Caco-2 (cell line): Measurements from ENCODE around the gene PBX4. TPM values are rescaled to one million over a fixed set of nuclear protein-coding genes. Genes with fewer than 3 reads are reported as not detected.

Experiments
- BruUV-seq: library from RNA; stranded (reverse); fragments of 400-500 nt; replicated peaks from 2 replicates; lab custom pipeline; 2021; lab: Mats Ljungman, UMichigan
- CTCF ChIA-PET: fragments of 300-600 bp; sonication (Branson Sonifier 250); formaldehyde crosslinking; loops from one replicate; lab custom pipeline; 2022; ENCODE audit warnings: antibody characterized with exemption; lab: Charles Lee
- POLR2A ChIA-PET: fragments of 300-600 bp; sonication (Branson Sonifier 250); formaldehyde crosslinking; loops from one replicate; lab custom pipeline; 2022; ENCODE audit warnings: antibody characterized with exemption; lab: Charles Lee
- DNase-seq, 2 experiments: peaks; one replicate each; pipeline versions ENCODE4 v3.0.0 to v3.0.0-alpha.2; 2020 to 2022
- H3K27me3 ChIP-seq: replicated peaks from 2 replicates; pipeline ENCODE4 v1.6.0; 2011; ENCODE audit warnings: low read length; ENCODE audit not compliant: control insufficient read depth, insufficient read depth
- H3K36me3 ChIP-seq: 2 replicates; pipeline ENCODE4 v1.5.1; 2011; ENCODE audit warnings: low read length; ENCODE audit not compliant: control insufficient read depth, insufficient read depth
- H3K4me1 ChIP-seq: fragments of 250-450 bp; sonication (Bioruptor Pico); 2 replicates; pipeline ENCODE4 v1.5.1; 2020; ENCODE audit warnings: mild to moderate bottlenecking
- H3K4me3 ChIP-seq: 2 replicates; pipeline ENCODE4 v1.5.1; 2011; ENCODE audit warnings: low read depth, mild to moderate bottlenecking, control low read depth, low read length
- H3K9me3 ChIP-seq: fragments of 250-450 bp; sonication (Bioruptor Pico); 2 replicates; pipeline ENCODE4 v1.5.1; 2020; ENCODE audit warnings: mild to moderate bottlenecking, moderate library complexity
- H3K27ac Mint-ChIP-seq: one replicate; pipeline ENCODE4 v1.8.0; 2022; ENCODE audit warnings: mixed read lengths; ENCODE audit not compliant: unreplicated experiment
- H3K27me3 Mint-ChIP-seq: one replicate; pipeline ENCODE4 v1.8.0; 2022; ENCODE audit warnings: mixed read lengths; ENCODE audit not compliant: insufficient read depth, unreplicated experiment
- H3K36me3 Mint-ChIP-seq: one replicate; pipeline ENCODE4 v1.8.0; 2022; ENCODE audit warnings: mild to moderate bottlenecking, mixed read lengths; ENCODE audit not compliant: insufficient read depth, unreplicated experiment
- H3K4me1 Mint-ChIP-seq: one replicate; pipeline ENCODE4 v1.8.0; 2022; ENCODE audit warnings: low read depth, mixed read lengths; ENCODE audit not compliant: unreplicated experiment
- H3K4me3 Mint-ChIP-seq: one replicate; pipeline ENCODE4 v1.8.0; 2022; ENCODE audit warnings: mild to moderate bottlenecking, moderate library complexity, mixed read lengths; ENCODE audit not compliant: unreplicated experiment
- H3K9me3 Mint-ChIP-seq: one replicate; pipeline ENCODE4 v1.8.0; 2022; ENCODE audit warnings: mixed read lengths; ENCODE audit not compliant: unreplicated experiment
- intact Hi-C: fragments of 100-400 bp; cut with micrococcal nuclease; formaldehyde crosslinking; loops from one replicate; pipeline ENCODE4 v1.10.0; 2022; ENCODE audit not compliant: unreplicated experiment
- total RNA-seq: library from RNA; stranded (reverse); gene quantifications from 2 replicates; pipeline ENCODE4 v1.2.3, GENCODE V29; 2022
- TF ChIP-seq, protein P1 (sequence below), 2 experiments: fragments of 200-600 bp in 1 of 2; IDR thresholded peaks; 1 replicate in 1 of 2; 2 replicates in 1 of 2; pipeline versions ENCODE4 v1.5.1 to v1.8.0; 2011 to 2022; ENCODE audit warnings: antibody characterized with exemption in 1 of 2, control low read depth in 1 of 2, inconsistent platforms in 1 of 2, low read depth in 1 of 2, low read length in 1 of 2, mild to moderate bottlenecking in 1 of 2, moderate library complexity in 1 of 2; ENCODE audit not compliant: insufficient read depth in 1 of 2, severe bottlenecking in 1 of 2, unreplicated experiment in 1 of 2

Gene PBX4
- total RNA-seq, 1 experiment from 2014 or later: 3.5 TPM

DNA sequence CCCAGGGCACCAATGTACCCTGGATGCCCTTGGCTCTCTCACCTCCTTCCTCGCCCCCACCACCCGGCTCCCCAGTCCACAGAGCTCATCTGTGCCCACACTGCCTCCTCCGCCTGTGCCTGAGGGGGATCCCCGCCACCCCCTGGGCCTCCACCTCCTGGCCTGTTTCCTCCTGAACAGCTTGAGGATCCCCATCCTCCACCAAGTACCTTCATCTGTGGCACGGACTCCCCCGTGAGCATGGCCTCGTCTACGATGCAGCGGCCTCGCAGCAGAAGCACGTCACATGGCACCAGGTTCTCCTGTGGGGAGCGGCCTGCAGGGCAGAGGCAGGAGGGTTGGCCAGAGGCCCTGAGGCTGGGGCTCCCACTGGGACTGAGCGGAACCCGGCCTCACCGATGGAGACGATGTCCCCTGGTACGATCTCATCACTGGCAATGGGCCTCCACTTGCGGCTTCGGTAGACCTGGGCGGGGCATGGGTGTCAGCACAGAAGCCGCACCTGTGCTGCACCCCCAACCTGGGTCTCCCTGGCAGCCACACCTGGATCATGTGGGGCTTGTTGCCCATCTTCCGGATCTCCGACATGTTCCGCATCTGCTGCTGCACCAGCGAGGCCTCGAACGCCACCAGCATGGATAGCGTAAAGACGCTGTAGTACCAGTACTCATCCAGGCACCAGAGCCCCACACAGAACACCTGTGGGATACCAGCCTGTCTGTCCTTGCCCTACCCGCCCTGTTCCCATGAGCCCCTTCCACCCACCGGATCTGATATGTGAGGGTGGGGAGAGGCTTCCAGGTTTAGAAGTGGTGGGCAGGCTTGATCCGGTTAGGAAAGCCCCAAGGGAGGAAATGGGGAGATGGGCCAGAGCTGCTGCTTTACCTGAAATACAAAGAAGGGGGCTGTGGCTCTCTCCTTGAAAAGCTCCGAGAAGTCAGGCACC is 38.2 kb upstream of the PBX4 start:
- ChIA-PET CTCF (no interaction called here), POLR2A (no interaction called here)
- Histone ChIP-seq H3K27me3 (no peaks in the 10 kb centered on the region), H3K4me3 (no peak overlapping the region), H3K4me1 (no peaks in the 10 kb centered on the region), H3K36me3 (peaks cover 2% of the 10 kb centered on the region), H3K9me3 (no peaks in the 10 kb centered on the region)
- H3K27ac Mint-ChIP-seq: no peak overlapping the region
- no peaks in the 10 kb centered on the region for H3K27me3 Mint-ChIP-seq
- intact Hi-C loops: no loop called here
- no peaks in the 10 kb centered on the region for H3K4me1 Mint-ChIP-seq
- H3K36me3 Mint-ChIP-seq: peaks cover 37% of the 10 kb centered on the region
- H3K4me3 Mint-ChIP-seq: no peak overlapping the region
- TF ChIP-seq, protein P1, sequence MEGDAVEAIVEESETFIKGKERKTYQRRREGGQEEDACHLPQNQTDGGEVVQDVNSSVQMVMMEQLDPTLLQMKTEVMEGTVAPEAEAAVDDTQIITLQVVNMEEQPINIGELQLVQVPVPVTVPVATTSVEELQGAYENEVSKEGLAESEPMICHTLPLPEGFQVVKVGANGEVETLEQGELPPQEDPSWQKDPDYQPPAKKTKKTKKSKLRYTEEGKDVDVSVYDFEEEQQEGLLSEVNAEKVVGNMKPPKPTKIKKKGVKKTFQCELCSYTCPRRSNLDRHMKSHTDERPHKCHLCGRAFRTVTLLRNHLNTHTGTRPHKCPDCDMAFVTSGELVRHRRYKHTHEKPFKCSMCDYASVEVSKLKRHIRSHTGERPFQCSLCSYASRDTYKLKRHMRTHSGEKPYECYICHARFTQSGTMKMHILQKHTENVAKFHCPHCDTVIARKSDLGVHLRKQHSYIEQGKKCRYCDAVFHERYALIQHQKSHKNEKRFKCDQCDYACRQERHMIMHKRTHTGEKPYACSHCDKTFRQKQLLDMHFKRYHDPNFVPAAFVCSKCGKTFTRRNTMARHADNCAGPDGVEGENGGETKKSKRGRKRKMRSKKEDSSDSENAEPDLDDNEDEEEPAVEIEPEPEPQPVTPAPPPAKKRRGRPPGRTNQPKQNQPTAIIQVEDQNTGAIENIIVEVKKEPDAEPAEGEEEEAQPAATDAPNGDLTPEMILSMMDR (IDR thresholded peaks at IDR 0.05; ENCODE audit: insufficient read depth in 1 of 2, low read depth in 1 of 2, low read length in 1 of 2, severe bottlenecking in 1 of 2, unreplicated experiment in 1 of 2): no peak
- BruUV-seq: no TSS peak
- no peaks in the 10 kb centered on the region for H3K9me3 Mint-ChIP-seq
- no peak for DNase-seq

DNA sequence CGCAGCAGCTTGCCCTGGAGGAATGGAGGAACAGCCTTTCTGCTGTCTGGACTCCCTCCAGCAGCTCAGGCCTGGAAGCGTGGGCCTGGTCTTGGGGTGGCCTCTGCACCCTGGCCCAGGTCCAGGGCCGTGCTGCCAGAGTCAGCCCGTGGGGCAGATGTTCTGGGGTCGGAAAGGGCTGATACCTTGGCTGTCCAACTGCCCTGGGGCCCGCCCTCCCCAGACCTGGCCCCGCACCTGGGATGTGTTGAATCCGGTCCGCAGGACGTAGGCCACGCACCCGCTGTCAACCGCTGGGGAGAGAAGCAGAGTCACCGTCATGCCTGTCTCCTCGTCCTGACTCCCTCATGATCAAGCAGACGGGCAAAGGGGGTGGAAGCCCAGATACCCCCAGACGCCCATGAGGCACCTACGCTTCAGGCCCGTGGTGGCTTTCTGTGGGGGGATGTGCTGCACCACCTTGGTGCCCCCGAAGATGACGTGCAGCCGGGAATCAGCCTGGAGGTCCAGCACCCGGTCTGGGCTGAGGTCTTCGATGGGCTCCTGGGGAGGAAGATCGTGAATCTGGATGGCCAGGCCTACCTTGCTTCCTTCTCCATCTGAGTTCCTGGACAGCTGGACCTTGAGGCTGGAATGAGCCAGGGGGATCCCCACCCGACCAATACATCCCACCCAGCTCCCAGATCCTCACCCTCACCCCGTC is 37.3 kb upstream of the PBX4 start:
- POLR2A ChIA-PET: no interaction called here

GRCh38 chr19:19655051-19655594 is 36.6 kb upstream of the PBX4 start:
- no peaks in the 10 kb centered on the region for H3K9me3 ChIP-seq
- no peak for DNase-seq
- peaks cover 2% of the 10 kb centered on the region for H3K36me3 ChIP-seq
- TF ChIP-seq, protein P1 (IDR thresholded peaks at IDR 0.05; ENCODE audit: insufficient read depth in 1 of 2, low read depth in 1 of 2, low read length in 1 of 2, severe bottlenecking in 1 of 2, unreplicated experiment in 1 of 2): no peak
- H3K4me3 Mint-ChIP-seq: no peak overlapping the region
- no peaks in the 10 kb centered on the region for H3K4me1 ChIP-seq
- no TSS peak for BruUV-seq
- CTCF ChIA-PET: no interaction called here
- H3K36me3 Mint-ChIP-seq: peaks cover 47% of the 10 kb centered on the region
- intact Hi-C loops: no loop called here
- H3K4me1 Mint-ChIP-seq: no peaks in the 10 kb centered on the region
- no peak overlapping the region for H3K4me3 ChIP-seq
- POLR2A ChIA-PET: no interaction called here
- H3K27me3 Mint-ChIP-seq: no peaks in the 10 kb centered on the region
- H3K27ac Mint-ChIP-seq: no peak overlapping the region
- no peaks in the 10 kb centered on the region for H3K27me3 ChIP-seq
- no peaks in the 10 kb centered on the region for H3K9me3 Mint-ChIP-seq

More for the DNA sequence above, 37.3 kb upstream of the PBX4 start:
- CTCF ChIA-PET: no interaction called here
- peaks cover 2% of the 10 kb centered on the region for H3K36me3 ChIP-seq
- Mint-ChIP-seq H3K9me3 (no peaks in the 10 kb centered on the region), H3K4me3 (no peak overlapping the region), H3K4me1 (no peaks in the 10 kb centered on the region), H3K27ac (no peak overlapping the region), H3K36me3 (peaks cover 43% of the 10 kb centered on the region), H3K27me3 (no peaks in the 10 kb centered on the region)
- H3K9me3 ChIP-seq: no peaks in the 10 kb centered on the region
- no peaks in the 10 kb centered on the region for H3K4me1 ChIP-seq
- intact Hi-C loops: no loop called here
- TF ChIP-seq, protein P1 (IDR thresholded peaks at IDR 0.05; ENCODE audit: insufficient read depth in 1 of 2, low read depth in 1 of 2, low read length in 1 of 2, severe bottlenecking in 1 of 2, unreplicated experiment in 1 of 2): no peak
- DNase-seq: no peak
- no peak overlapping the region for H3K4me3 ChIP-seq
- no peaks in the 10 kb centered on the region for H3K27me3 ChIP-seq
- BruUV-seq: no TSS peak
